ENCODE results near the gene PABPC1L. TPM values are rescaled to one million over a fixed set of nuclear protein-coding genes. Genes with fewer than 3 reads are reported as not detected.

PABPC1L gene
- total RNA-seq, 4 donors from 2014 or later: 2.2 to 13.5 (median 3.2) TPM

DNA sequence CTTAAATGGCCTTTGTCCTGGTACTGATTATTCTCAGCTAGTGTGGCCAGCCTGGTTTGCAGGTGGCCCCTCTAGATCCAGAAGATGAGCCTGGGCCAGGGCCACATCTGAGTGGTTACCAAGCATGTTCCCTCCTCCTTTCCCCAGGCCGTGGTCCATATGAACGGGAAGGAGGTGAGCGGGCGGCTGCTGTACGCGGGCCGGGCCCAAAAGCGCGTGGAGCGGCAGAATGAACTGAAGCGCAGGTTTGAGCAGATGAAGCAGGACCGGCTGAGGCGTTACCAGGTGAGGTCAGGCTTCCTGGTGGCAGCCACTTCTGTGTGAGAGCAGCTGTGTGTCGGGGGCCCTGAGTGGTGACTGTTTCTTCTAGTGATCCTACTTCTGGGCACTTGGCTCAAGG, 11.6 kb downstream of the PABPC1L start:
- Histone ChIP-seq H3K36me3 (peaks cover 0 to 23% of the 10 kb centered on the region in 2 donors), H3K4me3 (no peak overlapping the region), H3K4me1 (no peaks in the 10 kb centered on the region), H3K9me3 (no peaks in the 10 kb centered on the region), H3K27me3 (no peaks in the 10 kb centered on the region), H3K27ac (no peak overlapping the region)
- TF ChIP-seq POLR2AphosphoS5 (IDR thresholded peaks at IDR 0.05): no peak
- TF ChIP-seq POLR2A (IDR thresholded peaks at IDR 0.05): no peak
- no peak for TF ChIP-seq EP300 (IDR thresholded peaks at IDR 0.05)
- TF ChIP-seq CTCF (IDR thresholded peaks at IDR 0.05): no peak
- WGBS, 2 donors (ENCODE audit: low coverage in 1 of 2): 97% methylated on average over 10 of the region's 14 CpGs; no CpG with 5 or more reads in 1 of the 2 donors
- ATAC-seq: no peak

DNA sequence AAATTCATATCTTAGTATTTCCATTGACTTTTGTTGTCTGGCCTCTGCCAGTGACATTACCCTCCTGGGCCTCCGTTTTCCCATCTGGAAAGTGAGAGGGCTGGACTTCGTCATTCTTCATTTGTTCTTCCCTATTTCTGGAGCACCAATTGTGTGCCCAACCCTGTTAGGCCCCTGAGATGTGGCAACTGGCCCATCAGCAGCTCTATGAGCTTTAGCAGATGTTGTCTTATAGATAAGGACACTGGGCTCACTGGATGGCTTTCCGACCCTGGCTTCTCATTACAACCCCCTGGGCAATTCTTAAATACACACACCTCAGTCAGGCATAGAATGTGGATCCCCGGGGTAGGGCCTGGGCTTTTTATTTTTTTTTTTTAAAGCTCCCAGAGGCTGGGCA, 14.7 kb downstream of the PABPC1L start:
- Histone ChIP-seq H3K4me3 (no peak overlapping the region), H3K27me3 (no peaks in the 10 kb centered on the region), H3K4me1 (no peaks in the 10 kb centered on the region), H3K9me3 (no peaks in the 10 kb centered on the region), H3K27ac (no peak overlapping the region), H3K36me3 (peaks cover 0 to 23% of the 10 kb centered on the region in 2 donors)
- ATAC-seq: no peak
- TF ChIP-seq EP300 (IDR thresholded peaks at IDR 0.05) (no peak), CTCF (IDR thresholded peaks at IDR 0.05) (no peak), POLR2A (IDR thresholded peaks at IDR 0.05) (no peak), POLR2AphosphoS5 (IDR thresholded peaks at IDR 0.05) (no peak)
- 65 to 91% methylated on average over 2 to 4 of the region's 4 CpGs for WGBS, 2 donors (ENCODE audit: low coverage in 1 of 2)

DNA sequence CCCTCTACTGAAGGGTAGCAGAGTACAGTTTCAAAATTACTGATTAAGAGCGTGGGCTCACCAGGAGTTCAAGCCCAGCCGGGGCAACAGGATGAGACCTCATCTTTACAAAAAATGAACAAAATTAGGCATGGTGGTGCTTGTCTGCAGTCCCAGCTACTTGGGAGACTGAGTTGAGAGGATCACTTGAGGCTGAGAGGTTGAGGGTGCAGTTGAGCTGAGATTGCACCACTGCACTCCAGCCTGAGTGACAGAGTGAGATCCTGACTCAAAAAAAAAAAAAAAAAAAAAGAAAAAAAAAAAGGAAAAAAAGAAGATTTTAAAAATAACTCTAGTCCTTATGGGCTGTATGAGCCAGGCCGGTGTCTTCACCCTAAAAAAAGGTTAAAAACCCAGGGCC, 18.7 kb downstream of the PABPC1L start:
- no peaks in the 10 kb centered on the region for H3K9me3 ChIP-seq
- no peaks in the 10 kb centered on the region for H3K27me3 ChIP-seq
- no peaks in the 10 kb centered on the region for H3K4me1 ChIP-seq
- no peak for ATAC-seq
- H3K27ac ChIP-seq: no peak overlapping the region
- TF ChIP-seq POLR2A (IDR thresholded peaks at IDR 0.05) (no peak), CTCF (IDR thresholded peaks at IDR 0.05) (no peak), POLR2AphosphoS5 (IDR thresholded peaks at IDR 0.05) (no peak), EP300 (IDR thresholded peaks at IDR 0.05) (no peak)
- peaks cover 0 to 27% of the 10 kb centered on the region in 2 donors for H3K36me3 ChIP-seq
- WGBS, 2 donors (ENCODE audit: low coverage in 1 of 2): 63% methylated on average over 3 of the region's 3 CpGs; no CpG with 5 or more reads in 1 of the 2 donors
- H3K4me3 ChIP-seq: no peak overlapping the region

DNA sequence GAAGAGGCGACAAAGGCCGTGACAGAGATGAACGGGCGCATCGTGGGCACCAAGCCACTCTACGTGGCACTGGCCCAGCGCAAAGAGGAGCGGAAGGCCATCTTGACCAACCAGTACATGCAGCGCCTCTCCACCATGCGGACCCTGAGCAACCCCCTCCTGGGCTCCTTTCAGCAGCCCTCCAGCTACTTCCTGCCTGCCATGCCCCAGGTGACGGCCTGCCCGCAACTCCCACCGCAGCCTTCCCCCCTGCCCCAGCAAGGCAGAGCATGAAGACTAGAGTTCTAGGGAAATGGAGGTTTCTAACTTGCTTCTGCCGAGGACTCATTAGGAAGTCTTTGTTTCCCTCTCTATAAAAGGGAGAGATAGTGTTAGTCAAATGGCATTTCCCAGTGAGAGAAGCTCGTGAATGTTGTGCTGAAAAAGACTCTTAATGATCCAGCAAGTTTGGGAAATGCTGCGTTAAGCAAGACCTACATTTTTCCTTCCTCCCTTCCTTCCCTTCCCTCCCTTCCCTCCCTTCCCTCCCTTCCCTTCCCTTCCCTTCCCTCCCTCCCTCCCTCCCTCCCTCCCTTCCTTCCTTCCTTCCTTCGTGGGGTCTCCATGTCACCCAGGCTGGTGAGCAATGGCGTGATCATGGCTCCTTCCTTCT, 20.8 kb downstream of the PABPC1L start:
- Histone ChIP-seq H3K4me1 (no peaks in the 10 kb centered on the region), H3K27me3 (no peaks in the 10 kb centered on the region), H3K36me3 (peaks cover 0 to 22% of the 10 kb centered on the region in 2 donors), H3K9me3 (no peaks in the 10 kb centered on the region), H3K27ac (no peak overlapping the region), H3K4me3 (no peak overlapping the region)
- no peak for TF ChIP-seq CTCF (IDR thresholded peaks at IDR 0.05)
- no peak for TF ChIP-seq POLR2A (IDR thresholded peaks at IDR 0.05)
- TF ChIP-seq EP300 (IDR thresholded peaks at IDR 0.05): no peak
- no peak for TF ChIP-seq POLR2AphosphoS5 (IDR thresholded peaks at IDR 0.05)
- 78 to 94% methylated on average over 4 to 8 of the region's 18 CpGs for WGBS, 2 donors (ENCODE audit: low coverage in 1 of 2)
- no peak for ATAC-seq

GRCh38 chr20:44931911-44932310, 22.1 kb downstream of the PABPC1L start:
- Histone ChIP-seq H3K27me3 (no peaks in the 10 kb centered on the region), H3K4me1 (no peaks in the 10 kb centered on the region), H3K27ac (no peak overlapping the region), H3K9me3 (no peaks in the 10 kb centered on the region), H3K36me3 (peaks cover 0 to 32% of the 10 kb centered on the region in 2 donors), H3K4me3 (no peak overlapping the region)
- TF ChIP-seq CTCF (IDR thresholded peaks at IDR 0.05): no peak
- no peak for TF ChIP-seq EP300 (IDR thresholded peaks at IDR 0.05)
- no peak for TF ChIP-seq POLR2AphosphoS5 (IDR thresholded peaks at IDR 0.05)
- no peak for TF ChIP-seq POLR2A (IDR thresholded peaks at IDR 0.05)
- ATAC-seq: no peak
- WGBS, 2 donors (ENCODE audit: low coverage in 1 of 2): 88 to 95% methylated on average over 2 of the region's 3 CpGs
